HL-60 (cell line): ENCODE results near the gene DAAM2.

Source experiments
- CTCF ChIP-seq: IDR thresholded peaks from one replicate; pipeline ENCODE4 v1.5.1; 2011; ENCODE audit warnings: low read length, control low read depth, inconsistent platforms; ENCODE audit not compliant: insufficient read depth
- POLR2AphosphoS5 ChIP-seq: IDR thresholded peaks from 2 replicates; pipeline ENCODE4 v1.6.1; 2012; ENCODE audit warnings: low read depth
- REST ChIP-seq: IDR thresholded peaks from 2 replicates; pipeline ENCODE4 v1.6.1; 2012; ENCODE audit warnings: low read depth; ENCODE audit not compliant: insufficient replicate concordance

DNA sequence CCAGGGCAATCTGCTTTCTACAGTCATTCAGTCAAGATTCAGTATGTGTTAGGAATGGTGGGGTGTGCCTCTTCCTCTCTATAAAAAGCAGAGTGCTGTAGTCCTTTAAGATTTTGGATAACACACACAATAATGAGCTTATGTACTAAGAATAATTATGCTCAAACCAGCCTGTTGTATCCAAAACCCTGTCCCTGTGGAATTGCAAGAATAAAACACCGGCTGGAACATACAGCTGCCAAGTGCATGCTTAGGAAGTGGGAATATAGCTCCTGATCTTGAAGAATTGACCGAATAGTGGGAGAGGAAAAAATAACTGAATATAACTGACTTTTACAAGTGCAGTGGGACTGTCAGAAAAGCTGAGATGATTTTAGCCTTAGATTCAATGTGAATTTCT is 143.1 kb downstream of the DAAM2 start:
- no peak for TF ChIP-seq CTCF
- TF ChIP-seq POLR2AphosphoS5, result no peak
- TF ChIP-seq REST, result no peak
